B cell (primary cell): ENCODE results near the gene RINL. TPM values are rescaled to one million over a fixed set of nuclear protein-coding genes. Genes with fewer than 3 reads are reported as not detected.
A peak's percentile ranks its signal among the peaks of the same experiment; 100 is the strongest.

Experiments
- ATAC-seq: fragments of 200-7000 bp; cut with Tn5 transposase; one replicate; pipeline ENCODE4 v1.10.0; 2021; ENCODE audit warnings: low read depth, mild to moderate bottlenecking, moderate number of reproducible peaks, moderate library complexity
- CTCF ChIA-PET: fragments of 350-600 bp; sonication (Branson Sonifier 250); formaldehyde crosslinking; loops from one replicate; lab custom pipeline; 2021; ENCODE audit warnings: antibody characterized with exemption, inconsistent platforms; lab: Charles Lee
- POLR2A ChIA-PET: fragments of 350-600 bp; sonication (Branson Sonifier 250); formaldehyde crosslinking; loops from one replicate; lab custom pipeline; 2021; ENCODE audit warnings: antibody characterized with exemption; lab: Charles Lee
- DNase-seq: peaks from one replicate; pipeline ENCODE4 v3.0.0; 2013
- H2AFZ ChIP-seq: 2 replicates; pipeline ENCODE4 v1.6.1; 2012; ENCODE audit warnings: mild to moderate bottlenecking, low read depth, low read length; ENCODE audit not compliant: insufficient read depth, poor library complexity, severe bottlenecking
- H3K27ac ChIP-seq, 2 donors: 1 replicate in 1 of 2; 2 replicates in 1 of 2; pipeline ENCODE4 v1.5.1; 2012 to 2013; ENCODE audit warnings: low read length in 2 of 2, mild to moderate bottlenecking in 2 of 2, moderate library complexity in 1 of 2
- H3K27me3 ChIP-seq, 4 experiments: fragments of 200-600 bp in 1 of 4; sonication (generic) in 1 of 4; replicated peaks in 1 of 4; 1 replicate in 2 of 4; 2 replicates in 2 of 4; pipeline versions ENCODE4 v1.6.1 to v1.7.0; 2013 to 2016; ENCODE audit warnings: low read length in 3 of 4, mild to moderate bottlenecking in 2 of 4, mixed read lengths in 1 of 4, moderate library complexity in 1 of 4; ENCODE audit not compliant: insufficient read depth in 4 of 4, control insufficient read depth in 3 of 4; ENCODE audit errors: control extremely low read depth in 1 of 4
- H3K36me3 ChIP-seq, 2 experiments: replicated peaks in 1 of 2; 1 replicate in 1 of 2; 2 replicates in 1 of 2; pipeline versions ENCODE4 v1.6.1 to v1.7.1; 2013; ENCODE audit warnings: low read length in 1 of 2; ENCODE audit not compliant: insufficient read depth in 2 of 2, control insufficient read depth in 1 of 2; ENCODE audit errors: control extremely low read depth in 1 of 2, extremely low read depth in 1 of 2
- H3K4me1 ChIP-seq, 2 donors: fragments of 200-600 bp in 1 of 2; sonication (generic) in 1 of 2; 1 replicate in 1 of 2; 2 replicates in 1 of 2; pipeline versions ENCODE4 v1.5.1 to v1.6.1; 2013 to 2017; ENCODE audit warnings: low read length in 2 of 2; ENCODE audit not compliant: control insufficient read depth in 2 of 2, insufficient read depth in 2 of 2
- H3K4me2 ChIP-seq: replicated peaks from 2 replicates; pipeline ENCODE3; 2012; ENCODE audit warnings: mild to moderate bottlenecking, low read depth, low read length; ENCODE audit not compliant: poor library complexity, severe bottlenecking
- H3K4me3 ChIP-seq, 5 experiments: fragments of 200-600 bp in 1 of 5; sonication (generic) in 1 of 5; 1 replicate in 3 of 5; 2 replicates in 2 of 5; pipeline versions ENCODE4 v1.5.1 to v1.7.0; 2011 to 2016; ENCODE audit warnings: low read length in 4 of 5, mild to moderate bottlenecking in 4 of 5, low read depth in 2 of 5, control low read depth in 1 of 5, moderate library complexity in 1 of 5; ENCODE audit not compliant: insufficient read depth in 1 of 5; ENCODE audit errors: control extremely low read depth in 1 of 5, extremely low read depth in 1 of 5
- H3K79me2 ChIP-seq: fragments of 200-600 bp; sonication (generic); one replicate; pipeline ENCODE4 v1.6.0; 2016; ENCODE audit warnings: low read length; ENCODE audit not compliant: control insufficient read depth, insufficient read depth
- H3K9ac ChIP-seq: fragments of 200-600 bp; sonication (generic); 2 replicates; pipeline ENCODE4 v1.6.1; 2017; ENCODE audit warnings: mild to moderate bottlenecking, low read length, moderate library complexity
- H3K9me3 ChIP-seq, 3 donors: one replicate each; pipeline versions ENCODE4 v1.6.1 to v1.7.1; 2013; ENCODE audit warnings: low read length in 2 of 3; ENCODE audit not compliant: control insufficient read depth in 2 of 3, insufficient read depth in 1 of 3; ENCODE audit errors: control extremely low read depth in 1 of 3
- H4K20me1 ChIP-seq: 2 replicates; pipeline ENCODE4 v1.6.0; 2012; ENCODE audit warnings: mild to moderate bottlenecking, low read length; ENCODE audit not compliant: insufficient read depth, control insufficient read depth, poor library complexity, severe bottlenecking
- H3K27ac Mint-ChIP-seq: one replicate; pipeline ENCODE4 v1.8.0; 2021; ENCODE audit warnings: mixed read lengths
- H3K27me3 Mint-ChIP-seq: one replicate; pipeline ENCODE4 v1.8.0; 2021; ENCODE audit warnings: mixed read lengths
- H3K4me1 Mint-ChIP-seq: one replicate; pipeline ENCODE4 v1.8.0; 2021; ENCODE audit warnings: mixed read lengths
- H3K4me3 Mint-ChIP-seq: one replicate; pipeline ENCODE4 v1.8.0; 2021; ENCODE audit warnings: mixed read lengths
- H3K9me3 Mint-ChIP-seq: one replicate; pipeline ENCODE4 v1.8.0; 2022; ENCODE audit warnings: mixed read lengths; ENCODE audit not compliant: insufficient read depth
- CTCF ChIP-seq: fragments of 200-600 bp; IDR thresholded peaks from one replicate; pipeline ENCODE4 v1.8.0; 2022; ENCODE audit warnings: antibody characterized with exemption, mild to moderate bottlenecking
- WGBS: methylation state at CpG from one replicate; pipeline ENCODE4 v1.1.5; 2013; ENCODE audit warnings: missing lambda C conversion rate; ENCODE audit not compliant: insufficient coverage; 5-methylcytosine and 5-hydroxymethylcytosine counted together
- intact Hi-C: fragments of 100-400 bp; cut with micrococcal nuclease; formaldehyde crosslinking; loops from one replicate; pipeline ENCODE4 v1.10.0; 2022
- polyA plus RNA-seq: library from polyadenylated mRNA; depleted of rRNA; stranded (reverse); fragments of >200 nt; gene quantifications from 2 replicates; pipeline ENCODE4 v1.2.3, GENCODE V29; 2012
- total RNA-seq, 2 donors: library from RNA; stranded (reverse); fragments of 120-200 nt in 1 of 2; gene quantifications; 1 replicate in 1 of 2; 2 replicates in 1 of 2; pipeline versions ENCODE4 v1.2.3 to v1.2.4, GENCODE V29; 2013 to 2022

RINL gene
- total and polyA plus RNA-seq, 2 donors (not counting 1 experiment from before 2014, with no cell fraction given), result 67.0 to 113 TPM

GRCh38 chr19:38852231-38853044 is 25.6 kb downstream of the RINL start:
- H3K27me3 ChIP-seq, result no peaks in the 10 kb centered on the region
- no peak for TF ChIP-seq CTCF
- H3K27ac ChIP-seq, result peak overlapping the region; percentile 95 to 96
- DNase-seq (peak; percentile 74), ATAC-seq (no peak)
- H3K9me3 ChIP-seq, result peaks cover 0 to 7% (median 0%) of the 10 kb centered on the region in 3 donors
- peak overlapping the region; percentile 76 for H3K4me2 ChIP-seq
- POLR2A ChIA-PET, result interaction anchor here (0.6 to 8.7 kb wide), 8 partner anchors 9 to 804 kb away, joined by 3 to 237 read pairs (median 7); partner anchors contain the start of genes ECH1, NFKBIB, RINL and SIRT2
- H3K4me1 ChIP-seq, result peaks cover 38 to 53% of the 10 kb centered on the region in 2 donors
- Mint-ChIP-seq H3K9me3 (no peaks in the 10 kb centered on the region), H3K4me1 (peaks cover 54% of the 10 kb centered on the region), H3K27ac (peak overlapping the region; percentile 100), H3K4me3 (peak overlapping the region; percentile 100), H3K27me3 (no peaks in the 10 kb centered on the region)
- peak overlapping the region; percentile 76 for H2AFZ ChIP-seq
- CTCF ChIA-PET, result interaction anchor here (0.8 to 4.6 kb wide), 9 partner anchors 8 to 218 kb away, joined by 3 to 62 read pairs (median 6); partner anchors contain the start of genes MRPS12, RINL and SARS2
- WGBS, result 2% methylated on average over 40 of the region's 52 CpGs
- peak overlapping the region; percentile 77 for H3K9ac ChIP-seq
- peaks cover 17% of the 10 kb centered on the region for H4K20me1 ChIP-seq
- H3K36me3 ChIP-seq, result peaks cover 2 to 14% of the 10 kb centered on the region in 2 experiments
- H3K4me3 ChIP-seq, result peak overlapping the region; percentile 70 to 93 (median 83)
- H3K79me2 ChIP-seq, result peaks cover 16% of the 10 kb centered on the region
- intact Hi-C loops, result loop anchor here (1.0 to 5.0 kb wide), 2 partner anchors 35 to 205 kb away; partner anchors contain the start of gene ACTN4
